GM12864 (cell line): Measurements from ENCODE around the gene SPECC1L.
"Not testable (repeated sequence)": the region's sequence is repeated elsewhere in the genome, so short reads cannot be mapped to it uniquely, and the experiment has no call there.

Experiments used
- DNase-seq: peaks from one replicate; pipeline ENCODE4 v3.0.0-alpha.2; 2011; ENCODE audit warnings: low read depth
- H3K4me3 ChIP-seq: 2 replicates; pipeline ENCODE4 v1.5.1; 2011; ENCODE audit warnings: mild to moderate bottlenecking, low read depth, low read length, control low read depth
- TF ChIP-seq, protein P1 (sequence below): IDR thresholded peaks from 2 replicates; pipeline ENCODE4 v1.5.1; 2011; ENCODE audit warnings: low read depth, mild to moderate bottlenecking, moderate library complexity, low read length, control low read depth, inconsistent platforms; ENCODE audit errors: missing control alignments

SPECC1L gene

DNA sequence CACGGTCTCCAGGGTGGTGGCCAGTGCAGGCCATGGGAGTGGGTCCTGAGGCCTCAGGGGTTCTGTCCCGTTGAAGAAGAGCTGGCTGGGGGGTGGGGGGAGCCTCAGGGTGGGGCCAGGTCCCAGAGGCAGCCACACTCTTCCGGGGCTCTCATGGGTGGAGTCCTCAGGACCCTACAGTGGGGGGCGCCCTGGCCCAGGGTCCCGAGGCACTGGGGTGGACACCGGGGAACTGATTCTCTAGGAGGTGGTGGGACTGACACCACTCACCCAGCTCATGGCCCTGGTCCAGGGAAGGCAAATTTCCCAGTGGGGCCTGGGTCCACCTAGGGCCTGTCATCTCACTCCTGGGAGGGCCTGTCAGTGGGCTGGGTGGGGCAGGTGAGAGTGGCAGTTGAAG is 38.5 kb upstream of the SPECC1L start:
- no peak overlapping the region for H3K4me3 ChIP-seq
- TF ChIP-seq, protein P1, sequence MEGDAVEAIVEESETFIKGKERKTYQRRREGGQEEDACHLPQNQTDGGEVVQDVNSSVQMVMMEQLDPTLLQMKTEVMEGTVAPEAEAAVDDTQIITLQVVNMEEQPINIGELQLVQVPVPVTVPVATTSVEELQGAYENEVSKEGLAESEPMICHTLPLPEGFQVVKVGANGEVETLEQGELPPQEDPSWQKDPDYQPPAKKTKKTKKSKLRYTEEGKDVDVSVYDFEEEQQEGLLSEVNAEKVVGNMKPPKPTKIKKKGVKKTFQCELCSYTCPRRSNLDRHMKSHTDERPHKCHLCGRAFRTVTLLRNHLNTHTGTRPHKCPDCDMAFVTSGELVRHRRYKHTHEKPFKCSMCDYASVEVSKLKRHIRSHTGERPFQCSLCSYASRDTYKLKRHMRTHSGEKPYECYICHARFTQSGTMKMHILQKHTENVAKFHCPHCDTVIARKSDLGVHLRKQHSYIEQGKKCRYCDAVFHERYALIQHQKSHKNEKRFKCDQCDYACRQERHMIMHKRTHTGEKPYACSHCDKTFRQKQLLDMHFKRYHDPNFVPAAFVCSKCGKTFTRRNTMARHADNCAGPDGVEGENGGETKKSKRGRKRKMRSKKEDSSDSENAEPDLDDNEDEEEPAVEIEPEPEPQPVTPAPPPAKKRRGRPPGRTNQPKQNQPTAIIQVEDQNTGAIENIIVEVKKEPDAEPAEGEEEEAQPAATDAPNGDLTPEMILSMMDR: no peak
- DNase-seq: no peak

DNA sequence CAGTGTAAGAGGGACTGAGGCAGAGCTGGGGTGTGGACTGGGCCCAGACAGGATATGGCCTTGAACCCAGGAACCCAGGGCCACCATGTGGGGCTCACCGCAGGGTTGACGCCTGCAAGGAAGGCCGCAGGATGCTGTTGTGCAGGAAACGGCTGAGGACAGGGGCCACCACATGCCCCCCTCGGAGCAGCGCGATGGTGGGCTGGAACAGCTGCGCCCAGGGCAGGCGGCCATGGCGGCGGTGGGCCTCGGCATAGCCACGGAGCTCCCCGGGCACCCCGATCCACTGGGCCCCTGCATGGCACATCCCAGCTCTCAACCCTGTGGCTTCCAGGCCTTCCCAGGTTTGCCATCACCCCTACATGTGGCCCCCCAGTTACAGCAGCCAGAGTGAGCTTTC is 37.9 kb upstream of the SPECC1L start:
- H3K4me3 ChIP-seq: no peak overlapping the region
- DNase-seq: no peak
- TF ChIP-seq, protein P1: no peak

DNA sequence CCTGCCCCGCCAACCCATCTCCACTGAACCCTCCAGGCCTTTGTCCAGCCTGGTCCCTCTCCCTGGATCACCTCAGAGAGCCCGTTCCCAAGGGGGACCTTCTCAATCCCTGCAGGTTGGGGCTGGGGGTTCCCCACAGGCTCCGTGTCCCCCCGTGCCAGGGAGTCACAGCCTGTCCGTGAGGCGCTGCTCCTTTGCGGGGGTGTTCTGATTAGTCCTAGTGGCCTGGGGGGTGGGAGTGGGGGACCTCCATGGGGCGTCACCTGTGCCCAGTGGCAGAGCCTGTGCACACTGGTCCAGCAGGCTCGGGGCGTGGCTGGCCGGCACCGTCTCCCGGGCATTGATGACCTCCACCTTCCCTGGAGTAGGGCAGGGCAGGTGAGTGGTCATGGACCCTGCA is 37.4 kb upstream of the SPECC1L start:
- no peak overlapping the region for H3K4me3 ChIP-seq
- TF ChIP-seq, protein P1: no peak
- DNase-seq: no peak

DNA sequence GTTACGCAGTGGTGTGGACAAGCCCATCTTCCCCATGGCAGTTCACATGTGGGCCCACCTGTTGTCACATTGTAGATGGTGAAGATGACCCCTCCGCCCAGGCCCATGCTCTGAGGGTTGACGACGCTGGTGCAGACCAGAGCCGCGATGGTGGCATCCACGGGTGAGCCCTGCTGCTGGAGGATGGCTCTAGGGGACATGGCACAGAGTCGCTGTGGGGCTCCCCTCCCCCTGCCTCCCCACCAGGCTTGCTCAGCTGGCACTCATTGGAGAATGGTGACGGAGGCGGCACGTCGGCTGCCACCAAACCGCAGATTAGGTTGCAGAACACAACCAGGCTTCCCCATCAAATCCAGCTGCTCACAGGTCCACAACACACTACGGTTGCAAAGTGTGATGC is 36.8 kb upstream of the SPECC1L start:
- DNase-seq: no peak
- H3K4me3 ChIP-seq: no peak overlapping the region
- TF ChIP-seq, protein P1: no peak

DNA sequence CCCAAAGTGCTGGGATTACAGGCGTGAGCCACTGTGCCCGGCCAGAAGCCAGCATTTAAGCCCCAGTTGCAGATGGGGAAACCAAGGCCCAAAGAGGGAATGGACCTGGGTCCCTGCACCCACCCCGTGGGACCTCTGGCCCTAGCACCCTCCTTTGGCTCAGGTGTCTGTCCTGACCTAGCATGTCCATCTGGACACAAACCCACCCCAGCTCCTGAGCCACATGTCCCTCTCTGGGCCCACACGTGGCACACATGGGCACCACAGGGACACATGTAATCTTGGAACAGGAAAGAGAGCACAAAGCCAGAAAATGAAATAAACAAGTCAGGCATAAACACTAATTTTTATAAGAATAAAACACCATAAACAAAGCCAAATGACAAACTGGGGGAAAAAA is 35.3 kb upstream of the SPECC1L start:
- TF ChIP-seq, protein P1: no peak
- no peak overlapping the region for H3K4me3 ChIP-seq
- DNase-seq: no peak

DNA sequence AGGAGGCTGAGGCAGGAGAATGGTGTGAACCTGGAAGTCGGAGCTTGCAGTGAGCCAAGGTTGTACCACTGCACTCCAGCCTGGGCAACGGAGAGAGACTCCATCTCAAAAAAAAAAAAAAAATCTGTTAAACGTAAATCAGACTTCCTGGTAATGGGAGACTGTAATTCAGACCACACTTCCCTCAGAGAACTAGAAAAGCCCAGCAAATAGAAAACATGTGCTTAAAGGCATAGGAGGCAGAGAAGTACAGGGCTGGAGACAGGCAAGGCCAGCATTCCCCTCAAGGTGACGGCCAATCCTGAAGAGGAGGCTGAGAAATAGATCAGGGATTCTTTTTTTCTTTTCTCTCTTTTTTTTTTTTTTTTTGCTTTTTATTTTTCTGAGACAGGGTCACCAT is 34.0 kb upstream of the SPECC1L start:
- TF ChIP-seq, protein P1: no peak
- H3K4me3 ChIP-seq: no peak overlapping the region
- DNase-seq: no peak

DNA sequence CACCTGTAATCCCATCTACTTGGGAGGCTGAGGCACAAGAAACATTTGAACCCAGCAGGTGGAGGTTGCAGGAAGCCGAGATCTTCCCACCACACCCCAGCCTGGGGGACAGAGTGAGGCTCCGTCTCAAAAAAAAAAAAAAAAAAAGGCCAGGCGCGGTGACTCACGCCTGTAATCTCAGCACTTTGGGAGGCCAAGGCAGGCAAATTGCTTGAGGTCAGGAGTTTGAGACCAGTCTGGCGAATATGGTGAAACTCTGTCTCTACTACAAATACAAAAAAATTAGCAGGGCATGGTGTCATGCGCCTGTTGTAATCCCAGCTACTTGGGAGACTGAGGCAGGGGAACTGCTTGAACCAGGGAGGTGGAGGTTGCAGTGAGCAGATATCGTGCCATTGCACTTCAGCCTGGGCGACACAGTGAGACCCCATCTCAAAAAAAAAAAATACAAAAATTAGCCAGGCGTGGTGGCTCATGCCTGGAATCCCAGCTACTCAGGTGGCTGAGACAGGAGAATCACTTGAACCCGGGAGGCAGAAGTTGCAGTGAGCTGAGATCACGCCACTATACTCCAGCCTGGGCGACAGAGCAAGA is 32.4 kb upstream of the SPECC1L start:
- not testable (repeated sequence) for DNase-seq

More for the DNA sequence above, 32.4 kb upstream of the SPECC1L start:
- H3K4me3 ChIP-seq: not testable (repeated sequence)
